Measurements from ENCODE around the gene SMPD3. TPM values are rescaled to one million over a fixed set of nuclear protein-coding genes. Genes with fewer than 3 reads are reported as not detected.
A peak's percentile ranks its signal among the peaks of the same experiment; 100 is the strongest.

The SMPD3 gene
- polyA plus RNA-seq, 5 donors = 1.9 to 4.4 (median 3.5) TPM

DNA sequence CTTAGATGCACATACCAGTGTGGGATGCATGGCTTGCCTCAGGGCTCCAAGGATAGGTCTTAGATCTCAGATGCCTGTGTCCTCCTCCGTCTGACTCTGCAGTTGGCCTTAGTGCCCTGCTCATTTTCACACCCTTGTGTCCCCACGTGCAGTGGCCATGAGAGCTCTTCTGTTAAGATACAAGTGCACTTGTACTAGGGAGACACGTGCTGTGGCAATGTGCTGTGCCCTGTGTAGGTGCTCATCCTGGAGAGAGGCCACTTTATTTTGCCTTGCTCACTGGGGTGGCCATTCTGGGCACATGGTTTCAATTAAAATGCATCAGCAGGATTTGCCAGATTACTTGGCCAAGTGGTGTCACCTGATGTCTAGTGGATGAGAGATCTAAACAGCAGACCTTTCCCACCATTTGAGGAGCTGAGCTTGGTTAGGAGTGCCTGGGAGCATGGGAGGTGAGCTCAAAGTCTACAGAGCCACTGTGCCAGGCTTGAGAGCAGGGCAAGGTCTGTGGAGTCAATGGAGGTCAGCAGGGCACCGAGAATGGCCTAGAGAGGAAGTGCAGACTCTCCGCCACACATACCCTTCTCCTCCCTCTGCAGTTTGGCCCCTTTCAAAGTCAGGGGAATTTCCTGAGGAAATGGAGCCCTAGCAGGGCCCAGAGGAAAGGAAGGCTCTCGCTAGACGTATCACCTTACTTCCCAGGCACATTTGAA lies 25.2 kb upstream of the SMPD3 start:
- no peak for DNase-seq

DNA sequence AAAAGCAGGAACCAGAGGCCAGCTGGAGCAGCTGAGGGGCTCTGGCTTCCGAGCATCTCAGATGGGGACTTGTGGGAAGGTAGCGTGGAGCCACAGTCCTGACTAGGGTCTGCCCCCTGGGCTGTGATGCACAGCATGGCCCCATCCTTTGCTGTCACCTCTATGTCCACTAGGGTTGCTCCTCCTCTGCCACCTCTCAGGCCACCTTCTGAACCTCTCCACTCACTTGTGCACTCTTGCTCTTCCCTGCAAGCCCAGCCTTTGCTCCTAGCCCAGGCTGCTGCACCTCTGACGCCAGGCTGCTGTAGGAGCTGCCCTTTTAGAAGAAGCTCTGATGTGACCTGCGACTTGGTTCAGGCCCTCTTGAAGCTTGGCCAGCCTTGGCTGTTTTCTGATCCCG lies 24.3 kb upstream of the SMPD3 start:
- DNase-seq = no peak

DNA sequence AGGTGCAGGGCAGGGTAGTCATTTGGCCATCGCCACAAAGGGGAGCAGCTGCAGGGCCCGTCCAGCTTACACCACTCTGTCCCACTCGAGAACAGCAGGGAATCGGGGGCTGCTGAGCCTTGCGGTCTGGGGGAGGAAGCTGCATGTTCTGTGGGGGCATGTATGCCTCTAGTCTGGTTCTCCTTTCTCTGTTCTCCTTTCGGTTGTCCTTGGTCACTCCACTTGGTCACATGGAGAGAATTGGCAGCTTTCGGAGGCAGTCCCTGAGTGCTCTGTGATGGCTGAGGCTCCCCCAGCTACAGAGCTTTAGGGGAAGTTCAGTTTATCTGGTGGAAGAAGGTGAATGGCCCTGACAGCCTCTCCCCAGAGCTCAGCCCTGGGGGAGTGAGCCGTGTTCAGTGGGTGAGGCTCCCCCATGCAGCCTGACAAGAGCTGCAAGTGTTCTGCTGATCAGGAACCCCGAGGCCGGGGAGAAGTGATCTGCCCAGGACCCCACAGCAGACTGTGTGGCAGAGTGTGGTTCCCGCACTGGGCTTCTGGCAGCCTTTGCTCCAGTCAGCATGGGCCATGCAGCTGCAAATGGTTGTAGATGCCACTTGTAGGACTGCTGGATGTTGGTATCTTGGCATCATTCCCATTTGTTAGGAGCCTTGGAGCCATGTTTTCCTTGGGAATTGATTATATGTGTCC lies 22.3 kb upstream of the SMPD3 start:
- DNase-seq = peak in 1 of 2 donors; percentile 16

DNA sequence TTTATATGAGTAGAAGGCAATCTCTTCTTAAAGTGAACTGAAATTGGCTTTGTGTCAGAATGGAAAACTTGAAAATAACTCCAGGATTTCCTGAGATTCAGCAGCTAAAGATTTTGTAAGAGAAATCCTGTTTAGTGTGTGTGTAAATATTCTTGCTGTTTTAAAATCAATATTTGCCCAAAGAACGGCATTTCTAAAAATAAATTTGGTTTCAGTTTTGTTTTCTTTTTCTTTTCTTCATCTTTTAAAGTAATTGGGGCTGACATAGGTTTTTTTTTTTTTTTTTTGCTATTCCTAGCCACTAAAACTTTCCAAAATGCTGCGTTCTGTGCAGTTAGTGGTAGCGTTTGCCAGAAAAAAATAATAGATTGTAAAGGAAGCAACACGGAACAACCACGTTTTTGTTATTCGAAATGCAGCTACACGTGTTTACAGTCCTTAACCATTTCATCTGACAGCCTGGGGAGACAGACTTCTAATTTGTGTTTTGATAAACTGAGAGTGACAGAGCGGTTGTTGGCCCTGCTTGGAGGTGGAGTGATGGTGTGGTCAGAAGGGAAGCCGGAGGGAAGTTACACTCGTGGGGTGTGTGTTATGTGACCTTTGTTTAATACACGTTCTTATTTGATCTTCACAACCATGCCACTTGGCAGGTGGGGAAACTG lies 21.6 kb upstream of the SMPD3 start:
- DNase-seq = no peak

DNA sequence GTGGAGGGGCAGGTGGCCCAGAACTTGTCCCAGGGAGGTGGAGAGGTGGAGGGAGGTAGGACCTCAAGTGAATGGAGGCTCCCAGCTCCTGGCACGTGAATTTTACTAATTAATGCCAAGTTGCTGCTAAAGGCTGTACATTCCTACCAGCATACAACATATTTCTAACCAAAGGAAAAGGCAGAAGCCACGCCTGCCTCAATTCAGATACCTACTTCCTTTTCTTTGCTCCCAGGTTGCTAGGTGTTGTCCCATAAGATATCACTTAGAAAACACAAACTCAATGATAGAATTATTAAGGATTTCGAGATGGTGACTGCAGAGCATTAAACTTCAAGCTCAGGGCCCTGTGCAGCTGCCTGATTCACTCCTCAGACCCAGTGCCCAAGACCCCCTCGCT lies 20.5 kb upstream of the SMPD3 start:
- DNase-seq = no peak

DNA sequence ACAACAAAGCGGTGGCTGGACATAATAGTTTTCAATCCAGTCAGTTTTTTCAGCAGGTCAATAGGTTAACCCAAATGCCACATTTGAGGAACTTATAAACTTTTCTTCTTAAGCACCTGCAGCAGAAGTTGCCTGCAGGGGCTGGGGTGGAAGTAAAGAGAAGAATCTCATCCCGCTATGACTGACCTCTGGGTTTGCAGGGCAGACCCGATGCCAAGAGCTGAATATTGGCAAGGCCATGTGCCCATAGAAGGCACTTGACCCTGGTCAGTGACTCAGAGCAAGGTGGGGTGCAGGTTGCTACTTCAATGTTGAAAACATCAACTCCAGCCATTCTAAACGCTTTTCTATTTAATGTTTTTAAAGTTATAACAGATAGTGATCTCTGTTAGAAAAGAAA lies 17.9 kb upstream of the SMPD3 start:
- no peak for DNase-seq

DNA sequence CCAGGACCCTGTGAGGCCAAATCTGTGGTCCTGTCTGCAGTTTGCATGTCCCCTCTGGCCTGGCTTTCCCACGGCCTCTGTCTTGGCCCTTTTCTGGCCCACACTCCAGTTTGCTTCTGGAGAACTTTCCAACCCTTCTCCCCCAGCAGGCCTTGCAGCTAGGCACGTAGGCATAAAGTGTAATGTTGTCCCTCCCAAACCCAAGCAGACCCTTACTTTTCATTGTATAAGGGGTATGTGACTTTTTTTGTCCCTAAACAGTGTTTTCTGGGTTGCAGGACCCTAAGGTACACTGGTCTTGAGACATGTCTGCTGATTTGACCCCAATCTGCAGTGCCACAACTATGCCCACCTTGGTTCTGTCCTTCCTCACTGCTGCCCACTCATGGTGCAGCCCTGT lies 15.6 kb upstream of the SMPD3 start:
- DNase-seq = no peak

DNA sequence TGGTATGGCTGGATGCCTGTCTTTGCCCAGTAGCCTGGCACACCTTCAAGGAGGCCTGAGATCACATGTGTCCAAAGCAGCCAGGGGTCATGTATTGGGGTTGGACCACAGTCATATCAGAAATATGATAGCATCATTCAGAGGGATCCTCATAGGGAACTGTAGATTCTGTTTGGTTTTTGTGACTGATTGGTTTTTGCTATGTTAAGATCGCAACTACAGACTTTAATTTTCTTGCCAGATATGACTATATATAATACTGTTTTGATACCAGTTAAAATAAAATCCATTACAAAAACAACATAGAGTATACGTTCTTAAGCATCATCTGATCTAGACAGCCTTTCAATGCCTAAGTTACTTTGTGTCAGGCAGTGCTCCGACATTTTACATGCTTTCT lies 11.8 kb upstream of the SMPD3 start:
- DNase-seq = no peak

DNA sequence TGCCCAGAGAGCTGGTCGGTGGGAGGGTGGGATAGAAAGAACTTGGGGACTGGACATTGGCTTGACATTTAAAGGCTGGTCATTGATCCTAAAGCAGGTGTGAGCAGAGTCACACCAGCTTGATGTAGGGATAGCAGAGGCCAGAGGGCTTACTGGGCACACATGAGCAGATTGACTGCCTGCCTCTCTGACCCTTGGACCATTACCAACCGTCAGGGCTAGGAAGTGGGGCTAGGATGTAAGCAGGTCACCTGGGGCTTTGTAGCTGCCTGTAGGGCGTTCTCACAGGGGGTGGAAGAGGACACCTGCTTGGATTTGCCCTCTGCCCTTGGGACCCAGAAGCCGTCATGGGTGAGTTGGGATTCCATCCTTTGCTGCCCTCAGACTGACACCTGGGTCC lies 11.1 kb upstream of the SMPD3 start:
- no peak for DNase-seq

DNA sequence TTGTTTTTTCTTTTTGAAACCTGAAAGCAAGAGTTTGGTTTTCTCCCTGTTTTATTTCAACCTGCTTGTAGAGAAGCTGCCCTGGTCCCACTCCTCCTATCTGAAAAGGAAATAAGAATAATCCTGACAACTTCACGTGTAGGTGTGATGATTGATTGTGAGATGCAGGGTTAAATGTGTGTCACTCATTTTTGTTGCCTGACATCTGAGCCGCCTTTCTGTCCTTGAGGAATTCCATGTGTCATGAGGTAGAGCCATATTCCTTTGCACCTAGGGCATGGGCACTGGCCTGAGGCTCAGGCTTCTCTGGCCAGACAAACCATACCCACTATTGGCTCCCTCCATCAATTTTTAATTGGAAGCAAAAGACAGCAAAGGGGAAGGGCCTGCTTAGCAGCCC lies 10.2 kb upstream of the SMPD3 start:
- no peak for DNase-seq

DNA sequence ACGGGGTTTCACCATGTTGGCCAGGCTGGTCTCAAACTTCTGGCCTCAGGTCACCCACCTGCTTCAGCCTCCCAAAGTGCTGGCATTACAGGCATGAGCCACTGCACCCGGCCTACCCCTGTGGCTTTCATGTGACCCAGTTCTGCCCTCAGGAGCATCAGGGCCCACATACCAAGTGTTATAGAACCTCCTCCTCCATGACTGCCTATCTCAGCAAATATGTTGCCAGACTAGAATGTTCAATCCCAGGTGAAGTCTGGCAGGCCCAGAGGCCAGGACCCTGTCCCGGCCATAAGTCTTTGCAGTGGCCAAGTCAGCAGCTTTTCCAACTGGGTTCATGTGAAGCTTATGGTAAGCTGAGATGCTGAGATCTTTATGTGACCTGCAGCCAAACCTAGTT lies 9.8 kb upstream of the SMPD3 start:
- no peak for DNase-seq

DNA sequence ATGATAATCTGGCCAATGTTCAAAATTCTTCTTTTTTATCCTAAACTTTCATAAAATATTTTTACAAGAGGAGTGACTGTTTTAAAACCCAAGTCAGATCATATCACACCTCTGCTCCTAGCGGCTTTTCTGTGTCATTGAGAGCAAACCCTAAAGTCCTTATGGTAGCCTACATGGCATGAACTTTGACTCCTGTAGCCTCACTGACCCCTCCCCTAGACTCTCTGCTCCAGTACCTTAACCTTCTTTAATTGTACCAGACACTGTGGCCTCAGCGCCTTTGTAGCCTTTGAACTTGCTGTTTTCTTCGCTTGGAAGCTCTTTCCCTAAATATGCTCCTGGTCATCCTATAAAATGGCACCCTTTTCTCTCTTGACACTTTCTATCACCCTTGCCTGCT lies 7.3 kb upstream of the SMPD3 start:
- no peak for DNase-seq

DNA sequence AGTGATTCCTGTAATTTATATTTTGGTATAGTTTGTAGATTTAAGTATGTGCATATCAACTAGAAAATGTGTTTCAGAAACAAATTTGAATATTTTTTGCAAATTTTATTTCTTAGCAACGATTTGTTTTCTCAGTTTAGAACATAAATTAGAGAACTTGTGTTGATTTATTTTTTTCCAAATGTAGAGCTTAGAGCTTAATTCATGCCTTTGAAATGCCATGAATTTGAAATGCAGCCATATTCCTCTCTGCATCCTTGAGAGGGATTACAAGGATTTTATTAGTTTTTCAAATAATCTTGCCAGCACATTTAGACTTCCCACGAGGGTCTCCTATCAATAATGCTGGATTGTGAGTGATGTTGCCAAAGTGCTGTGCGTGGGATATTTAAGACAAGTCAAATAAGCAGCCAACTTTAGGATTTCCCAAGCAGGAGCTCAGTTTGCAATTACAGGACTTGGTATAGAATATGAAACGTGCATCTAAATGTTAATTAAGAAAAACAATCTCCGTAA lies 6.7 kb upstream of the SMPD3 start:
- no peak for DNase-seq

DNA sequence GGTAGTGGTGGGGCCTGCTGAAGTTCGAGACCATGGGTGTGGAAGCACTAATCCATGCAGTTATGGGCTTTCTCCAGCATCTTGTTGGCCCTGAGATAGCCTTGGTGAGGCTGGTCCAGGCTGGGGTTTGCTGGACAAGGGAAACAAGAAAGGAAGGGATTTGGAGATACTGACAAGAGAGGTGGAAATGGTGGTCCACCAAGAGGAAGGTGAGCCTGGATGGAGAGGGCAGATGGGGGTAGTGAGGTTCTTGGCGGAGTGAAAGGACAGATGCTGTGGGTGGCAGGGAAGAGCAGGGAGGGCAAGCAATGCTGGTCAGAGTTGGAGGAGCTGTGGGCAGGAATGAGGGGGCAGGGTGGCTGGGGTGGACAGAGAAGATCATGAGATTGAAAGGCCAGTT lies 5.5 kb upstream of the SMPD3 start:
- DNase-seq = no peak

DNA sequence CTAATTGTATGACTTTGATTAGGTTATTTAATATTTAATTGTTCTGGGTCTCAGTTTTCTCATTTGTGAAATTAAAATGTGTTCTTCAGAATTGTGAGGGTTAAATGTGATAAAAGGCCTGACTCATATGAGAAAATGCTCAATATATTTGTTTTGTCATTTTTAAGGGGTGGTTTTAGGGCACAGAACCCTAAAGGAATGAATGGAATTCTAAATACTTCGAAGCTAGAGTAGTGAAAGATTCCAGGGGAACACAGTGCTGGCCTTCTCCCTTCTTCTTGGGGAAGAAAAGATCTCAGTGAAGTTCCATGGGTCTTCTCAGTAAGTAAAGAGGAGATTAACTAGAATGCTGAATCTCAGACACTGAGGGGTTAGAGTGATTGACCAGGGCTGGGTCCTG lies 3.9 kb upstream of the SMPD3 start:
- no peak for DNase-seq

DNA sequence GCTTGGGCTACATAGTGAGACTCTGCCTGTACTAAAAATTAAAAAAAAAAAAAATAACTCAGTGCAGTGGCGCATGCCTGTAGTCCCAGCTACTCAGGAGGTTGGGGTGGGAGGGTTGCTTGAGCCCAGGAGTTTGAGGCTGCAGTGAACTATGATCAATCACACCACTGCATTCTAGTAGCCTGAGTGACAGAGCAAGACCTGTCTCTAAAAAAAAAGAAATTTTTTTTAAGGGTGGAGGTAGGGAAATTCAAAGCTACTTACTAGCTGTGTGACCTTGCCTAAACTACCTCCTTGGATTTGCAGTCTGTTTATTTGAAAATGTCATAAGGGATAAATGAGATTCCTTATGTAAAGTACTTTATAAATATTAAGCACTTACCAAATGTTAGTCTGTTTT lies 3.4 kb upstream of the SMPD3 start:
- no peak for DNase-seq

DNA sequence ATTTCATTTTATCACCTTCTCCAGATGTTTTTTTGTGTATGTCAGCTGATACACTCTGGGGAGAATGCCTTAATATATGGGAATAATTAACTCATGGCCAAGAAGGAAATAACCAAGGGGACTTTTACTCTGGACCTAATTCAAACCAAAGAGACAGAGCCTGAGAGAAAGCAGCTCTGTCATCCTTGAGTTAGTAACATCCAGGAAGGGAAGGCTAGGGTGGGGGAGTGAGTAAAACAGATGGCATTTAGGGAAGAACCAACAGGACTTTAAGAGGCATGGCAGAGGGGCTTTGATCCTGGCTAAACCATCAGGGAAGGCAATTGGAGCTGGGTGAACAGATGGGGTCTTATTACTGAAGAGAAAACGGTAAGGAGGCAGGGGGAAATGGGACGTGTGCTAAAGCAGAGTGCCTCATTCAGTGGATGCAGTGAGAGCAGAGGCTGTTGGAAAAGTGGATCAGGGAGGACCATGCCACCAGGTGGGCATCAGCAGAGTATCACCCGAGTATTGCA lies 2.5 kb upstream of the SMPD3 start:
- DNase-seq = no peak

DNA sequence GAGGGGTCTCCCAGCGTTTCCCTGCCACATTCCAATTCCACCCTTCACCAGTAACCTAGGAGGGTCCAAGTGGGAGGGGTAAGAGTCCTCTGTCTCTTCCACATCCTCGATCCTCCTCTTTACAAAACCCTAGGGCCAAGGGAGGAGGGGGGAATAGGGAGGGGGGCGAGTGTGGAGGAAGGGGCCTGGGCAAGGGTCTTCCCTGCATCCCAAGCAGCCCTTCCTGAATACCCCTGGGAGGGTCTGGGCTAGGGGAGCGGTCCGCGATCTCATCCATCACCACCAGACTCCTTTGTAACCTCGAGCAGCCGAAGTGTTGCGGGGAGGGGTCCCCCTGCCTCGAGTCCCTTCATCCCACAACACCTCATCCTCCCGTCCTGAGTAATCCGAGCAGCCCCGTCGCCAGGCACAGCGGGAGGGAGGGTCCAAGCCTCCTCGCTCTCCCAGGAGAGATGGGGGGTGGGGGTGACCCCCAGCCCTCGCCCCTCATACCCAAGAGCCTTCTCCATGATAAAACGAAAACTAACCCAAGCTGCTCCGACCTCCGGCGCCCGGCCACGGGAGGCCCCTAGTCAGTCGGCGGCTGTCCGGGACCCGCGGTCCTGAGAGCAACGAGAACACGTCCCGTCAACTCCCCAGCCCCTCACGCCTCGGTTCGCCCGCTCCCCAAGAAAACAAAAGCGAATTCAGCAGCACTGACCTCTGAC lies 502 bp downstream of the SMPD3 start:
- DNase-seq = no peak

DNA sequence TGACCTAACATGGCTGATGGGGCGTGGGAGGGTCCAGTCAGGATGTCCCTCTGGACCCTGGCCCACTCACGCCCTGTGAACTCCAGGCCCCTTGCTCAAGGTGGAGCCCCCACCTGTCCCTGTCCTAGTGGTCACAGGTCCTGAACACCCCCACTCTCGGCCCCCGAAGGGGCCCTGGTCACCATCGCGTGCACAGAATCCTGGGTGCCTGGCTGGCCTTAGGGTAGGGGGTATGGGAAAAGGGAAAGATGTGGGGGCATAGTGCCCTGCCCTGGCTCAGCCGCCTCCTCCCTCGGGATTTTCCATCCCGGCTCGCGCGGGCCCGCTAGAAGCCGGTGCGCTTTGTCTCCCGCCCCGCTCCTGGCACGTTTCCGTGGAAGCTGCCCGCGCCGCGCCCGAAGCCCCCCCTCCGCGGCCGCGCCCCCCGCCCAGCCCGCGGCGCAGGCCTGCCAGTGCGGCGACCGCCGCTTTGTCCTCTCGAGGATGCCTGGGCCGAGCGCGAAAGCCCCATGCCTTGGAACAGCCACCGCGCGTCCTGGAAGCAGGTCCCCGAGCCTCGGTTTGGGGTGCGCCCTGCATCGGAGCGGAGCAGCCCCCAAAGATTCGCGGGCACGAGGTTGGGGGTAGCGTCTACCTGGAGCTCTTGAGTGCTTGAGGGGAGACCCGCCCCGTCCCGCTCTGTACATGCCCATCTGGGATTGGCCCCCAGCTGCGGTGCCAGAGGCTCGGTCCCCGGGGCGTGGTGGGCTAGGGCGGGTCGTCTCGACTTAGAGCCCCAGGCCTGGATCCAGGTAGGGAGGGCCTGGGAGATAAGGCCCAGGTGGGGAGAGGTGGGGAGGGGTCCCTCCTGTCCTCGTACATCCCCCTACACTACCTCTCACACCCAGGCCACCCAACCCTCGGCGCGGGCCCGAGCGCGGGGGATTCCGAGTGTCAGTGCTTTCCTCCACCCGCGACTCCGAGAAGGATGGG lies 1.3 kb downstream of the SMPD3 start:
- DNase-seq = no peak

DNA sequence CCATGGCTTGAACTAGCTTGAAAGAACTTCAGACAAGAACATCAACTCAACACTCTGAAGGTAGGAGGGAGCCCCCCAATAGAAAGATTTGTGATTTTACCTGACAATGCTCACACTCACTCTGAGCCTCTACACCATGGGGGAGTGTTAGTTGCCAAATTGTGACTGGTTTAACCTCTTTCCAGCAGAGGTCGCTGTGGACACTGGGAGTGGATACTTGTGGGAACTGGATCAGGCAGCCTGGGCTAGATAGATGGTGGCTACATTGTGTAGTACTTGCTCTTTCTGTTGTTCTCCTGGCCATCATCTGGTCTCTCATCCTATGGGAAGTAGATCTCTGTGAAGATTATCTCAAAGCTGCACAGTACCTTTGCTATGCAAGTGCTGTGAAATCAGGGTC lies 2.9 kb downstream of the SMPD3 start:
- no peak for DNase-seq
